Mucosa of descending colon (tissue), 3 donors: ENCODE results near the gene ASB15. TPM values are rescaled to one million over a fixed set of nuclear protein-coding genes. Genes with fewer than 3 reads are reported as not detected.
"Not testable (repeated sequence)": the region's sequence is repeated elsewhere in the genome, so short reads cannot be mapped to it uniquely, and the experiment has no call there.

ENCODE experiments used
- ATAC-seq: fragments of 200-7000 bp; cut with Tn5 transposase; one replicate; pipeline ENCODE4 v1.9.1; 2020; ENCODE audit warnings: mild to moderate bottlenecking, moderate library complexity
- DNase-seq, 3 donors: peaks; one replicate each; pipeline ENCODE4 v3.0.0-alpha.2; 2020
- H3K36me3 ChIP-seq: fragments of 200-600 bp; one replicate; pipeline ENCODE4 v1.8.0; 2021; ENCODE audit warnings: low read depth, mild to moderate bottlenecking
- H3K4me1 ChIP-seq: fragments of 200-600 bp; one replicate; pipeline ENCODE4 v1.8.0; 2021; ENCODE audit warnings: low read depth, mild to moderate bottlenecking
- H3K4me3 ChIP-seq: fragments of 200-600 bp; one replicate; pipeline ENCODE4 v1.8.0; 2021; ENCODE audit warnings: mild to moderate bottlenecking
- H3K9me3 ChIP-seq: fragments of 200-600 bp; one replicate; pipeline ENCODE4 v1.8.0; 2021; ENCODE audit warnings: mild to moderate bottlenecking
- CTCF ChIP-seq: fragments of 200-600 bp; IDR thresholded peaks from one replicate; pipeline ENCODE4 v1.8.0; 2022; ENCODE audit warnings: antibody characterized with exemption, mild to moderate bottlenecking
- intact Hi-C, 2 donors: fragments of 100-400 bp; cut with DNase I in 1 of 2; cut with micrococcal nuclease in 1 of 2; formaldehyde crosslinking; loops; one replicate each; pipeline versions ENCODE4 v1.11.0 to v1.11.1; 2022; cut with DNase I, micrococcal nuclease
- long read RNA-seq, 2 donors: library from polyadenylated mRNA; unstranded; transcript quantifications; one replicate each; pipeline ENCODE4 v2.0.0, GENCODE V29; 2019 to 2021
- total RNA-seq, 3 donors: library from RNA; stranded (reverse); fragmentation: NEBNext Ultra II Directional in 2 of 3; extraction: Animal tissue kit (Norgen Biotek cat#: 25700) in 2 of 3; gene quantifications; one replicate each; pipeline versions ENCODE4 v1.2.1 to v1.2.4, GENCODE V29; 2021 to 2023
- donor health status: DM: no; HTN: no; CAD: no; lungs with moderate emphysema.
- donor health status: DM: no; HTN: no; CAD: no.
- donor health status: DM: no; HTN: yes; CAD: no.

ASB15 gene
- not detected for total RNA-seq
- long read RNA-seq, donor 1: 0 reads
- long read RNA-seq, donor 2: 0 reads

- no peak for TF ChIP-seq CTCF
- ATAC-seq: no peak
- Histone ChIP-seq H3K4me1 (no peaks in the 10 kb centered on the region), H3K9me3 (no peaks in the 10 kb centered on the region), H3K4me3 (no peak within 1 kb of the TSS), H3K36me3 (no peaks in the 10 kb centered on the region)
- intact Hi-C loops: no loop called here
- no peak for DNase-seq
These were observed at the start of gene ASB15 for GRCh38 chr7:123601530-123601929. TSS of gene ASB15 (plus strand) at chr7:123601821. CDS start at chr7:123614503, 12,682 bp downstream.

DNA sequence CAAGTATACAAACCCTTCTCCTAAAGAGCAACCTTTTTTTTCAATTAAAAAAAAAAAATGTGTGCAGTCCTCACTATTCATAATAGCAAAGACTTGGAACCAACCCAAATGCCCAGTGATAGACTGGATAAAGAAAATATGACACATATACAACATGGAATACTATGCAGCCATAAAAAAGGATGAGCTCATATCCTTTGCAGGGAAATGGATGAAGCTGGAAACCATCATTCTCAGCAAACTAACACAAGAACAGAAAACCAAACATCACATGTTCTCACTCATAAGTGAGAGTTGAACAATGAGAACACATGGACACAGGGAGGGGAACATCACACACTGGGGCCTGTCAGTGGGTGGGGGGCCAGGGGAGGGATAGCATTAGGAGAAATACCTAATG lies 49.5 kb upstream of the ASB15 start:
- ATAC-seq, DNase-seq, H3K36me3 ChIP-seq, H3K4me3 ChIP-seq, H3K9me3 ChIP-seq, intact Hi-C loops: not testable (repeated sequence)
- H3K4me1 ChIP-seq: peaks cover 18% of the 10 kb centered on the region

DNA sequence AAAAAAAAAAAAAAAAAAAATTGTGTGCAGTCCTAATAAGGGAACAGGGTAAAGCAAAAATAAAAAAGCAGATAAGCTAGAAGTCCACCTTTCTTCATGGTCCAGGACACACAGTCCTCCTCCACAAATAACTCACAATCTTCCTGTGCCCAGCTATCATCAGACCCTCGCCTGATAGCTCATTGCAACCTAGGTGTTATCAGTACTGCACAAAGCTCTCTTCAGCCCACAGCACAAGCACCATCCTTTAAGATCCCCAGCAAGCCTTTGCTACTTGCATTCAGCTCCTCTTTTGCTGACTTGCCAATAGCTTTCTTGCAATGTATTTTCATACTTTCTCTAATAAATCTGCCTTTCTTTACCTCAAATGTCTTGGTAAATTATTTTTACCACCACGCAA lies 49.0 kb upstream of the ASB15 start:
- H3K4me1 ChIP-seq: peaks cover 18% of the 10 kb centered on the region
- no peak overlapping the region for H3K4me3 ChIP-seq
- no peaks in the 10 kb centered on the region for H3K9me3 ChIP-seq
- intact Hi-C loops: no loop called here
- no peak for TF ChIP-seq CTCF
- no peak for DNase-seq
- H3K36me3 ChIP-seq: no peaks in the 10 kb centered on the region
- no peak for ATAC-seq

GRCh38 chr7:123553159-123553558 lies 48.5 kb upstream of the ASB15 start:
- ATAC-seq: no peak
- no peak for TF ChIP-seq CTCF
- intact Hi-C loops: no loop called here

GRCh38 chr7:123555484-123555883 lies 46.1 kb upstream of the ASB15 start:
- no peak for TF ChIP-seq CTCF
- H3K4me1 ChIP-seq: peaks cover 18% of the 10 kb centered on the region
- H3K4me3 ChIP-seq: no peak overlapping the region
- H3K36me3 ChIP-seq: no peaks in the 10 kb centered on the region
- no peaks in the 10 kb centered on the region for H3K9me3 ChIP-seq
- ATAC-seq: no peak
- intact Hi-C loops: no loop called here
- DNase-seq: no peak

More at GRCh38 chr7:123553159-123553558, 48.5 kb upstream of the ASB15 start:
- Histone ChIP-seq H3K36me3 (no peaks in the 10 kb centered on the region), H3K4me3 (no peak overlapping the region), H3K4me1 (peaks cover 18% of the 10 kb centered on the region), H3K9me3 (no peaks in the 10 kb centered on the region)
- no peak for DNase-seq

GRCh38 chr7:123557016-123557397 lies 44.6 kb upstream of the ASB15 start:
- ATAC-seq (peak; percentile 20), DNase-seq (peak in 1 of 3 donors; percentile 8)
- TF ChIP-seq CTCF: no peak
- intact Hi-C loops: no loop called here
- Histone ChIP-seq H3K36me3 (no peaks in the 10 kb centered on the region), H3K4me3 (peak overlapping the region; percentile 86), H3K4me1 (peaks cover 18% of the 10 kb centered on the region), H3K9me3 (no peaks in the 10 kb centered on the region)
